Activated naive CD8-positive, alpha-beta T cell treated with anti-CD3 and anti-CD28 coated beads, Interleukin-2, amount 50 U/mL, for 24 hours (primary cell): ENCODE measurements around the gene ANOS1.
"Not testable (repeated sequence)": the region's sequence is repeated elsewhere in the genome, so short reads cannot be mapped to it uniquely, and the experiment has no call there.

Source experiments
- ATAC-seq: fragments of 150-1000 bp; cut with Tn5 transposase; one replicate; pipeline ENCODE4 v1.10.0; 2021
- DNase-seq: peaks from one replicate; pipeline ENCODE4 v3.0.0; 2021
- H3K27ac Mint-ChIP-seq: one replicate; pipeline ENCODE4 v1.8.0; 2021; ENCODE audit warnings: mild to moderate bottlenecking, mixed read lengths
- H3K27me3 Mint-ChIP-seq: one replicate; pipeline ENCODE4 v1.8.0; 2021; ENCODE audit warnings: mixed read lengths
- H3K36me3 Mint-ChIP-seq: one replicate; pipeline ENCODE4 v1.8.0; 2021; ENCODE audit warnings: low read depth, mixed read lengths
- H3K4me1 Mint-ChIP-seq: one replicate; pipeline ENCODE4 v1.8.0; 2021; ENCODE audit warnings: mixed read lengths
- H3K4me3 Mint-ChIP-seq: one replicate; pipeline ENCODE4 v1.8.0; 2021; ENCODE audit warnings: mild to moderate bottlenecking, moderate library complexity, mixed read lengths
- H3K9me3 Mint-ChIP-seq: one replicate; pipeline ENCODE4 v1.8.0; 2021; ENCODE audit warnings: mixed read lengths

The ANOS1 gene, protein sequence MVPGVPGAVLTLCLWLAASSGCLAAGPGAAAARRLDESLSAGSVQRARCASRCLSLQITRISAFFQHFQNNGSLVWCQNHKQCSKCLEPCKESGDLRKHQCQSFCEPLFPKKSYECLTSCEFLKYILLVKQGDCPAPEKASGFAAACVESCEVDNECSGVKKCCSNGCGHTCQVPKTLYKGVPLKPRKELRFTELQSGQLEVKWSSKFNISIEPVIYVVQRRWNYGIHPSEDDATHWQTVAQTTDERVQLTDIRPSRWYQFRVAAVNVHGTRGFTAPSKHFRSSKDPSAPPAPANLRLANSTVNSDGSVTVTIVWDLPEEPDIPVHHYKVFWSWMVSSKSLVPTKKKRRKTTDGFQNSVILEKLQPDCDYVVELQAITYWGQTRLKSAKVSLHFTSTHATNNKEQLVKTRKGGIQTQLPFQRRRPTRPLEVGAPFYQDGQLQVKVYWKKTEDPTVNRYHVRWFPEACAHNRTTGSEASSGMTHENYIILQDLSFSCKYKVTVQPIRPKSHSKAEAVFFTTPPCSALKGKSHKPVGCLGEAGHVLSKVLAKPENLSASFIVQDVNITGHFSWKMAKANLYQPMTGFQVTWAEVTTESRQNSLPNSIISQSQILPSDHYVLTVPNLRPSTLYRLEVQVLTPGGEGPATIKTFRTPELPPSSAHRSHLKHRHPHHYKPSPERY

GRCh38 chrX:8731559-8732395, at the start of gene ANOS1:
ANOS1 (minus strand) TSS chrX:8732137; CDS start chrX:8732036, 101 bp downstream.
- H3K27ac Mint-ChIP-seq: no peak within 1 kb of the TSS
- no peaks in the 10 kb centered on the region for H3K9me3 Mint-ChIP-seq
- no peaks in the 10 kb centered on the region for H3K36me3 Mint-ChIP-seq
- ATAC-seq: no peak
- H3K4me3 Mint-ChIP-seq: no peak within 1 kb of the TSS
- peaks cover 28% of the 10 kb centered on the region for H3K27me3 Mint-ChIP-seq
- DNase-seq: no peak
- H3K4me1 Mint-ChIP-seq: peaks cover 1% of the 10 kb centered on the region

DNA sequence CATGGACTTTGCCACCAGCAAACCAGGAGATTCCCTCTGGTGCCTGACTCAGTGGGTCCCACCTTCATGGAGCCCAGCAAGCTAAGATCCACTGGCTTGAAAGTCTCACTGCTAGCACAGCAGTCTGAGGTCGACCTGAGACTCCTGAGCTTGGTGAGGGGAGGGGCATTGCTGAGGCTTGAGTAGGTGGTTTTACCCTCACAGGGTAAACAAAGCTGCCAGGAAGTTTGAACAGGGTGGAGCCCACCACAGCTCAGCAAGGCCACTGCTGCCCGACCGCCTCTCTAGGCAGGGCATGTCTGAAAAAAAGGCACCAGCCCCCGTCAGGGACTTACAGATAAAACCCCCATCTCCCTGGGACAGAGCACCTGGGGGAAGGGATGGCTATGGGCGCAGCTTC, 41.2 kb upstream of the ANOS1 start:
- H3K27ac Mint-ChIP-seq: no peak overlapping the region

GRCh38 chrX:8760021-8760420, 28.1 kb upstream of the ANOS1 start:
- Mint-ChIP-seq H3K4me1 (no peaks in the 10 kb centered on the region), H3K4me3 (no peak overlapping the region), H3K9me3 (peaks cover 4% of the 10 kb centered on the region), H3K27ac (no peak overlapping the region), H3K27me3 (peaks cover 6% of the 10 kb centered on the region), H3K36me3 (no peaks in the 10 kb centered on the region)
- ATAC-seq: no peak
- DNase-seq: no peak

More for the DNA sequence above, 41.2 kb upstream of the ANOS1 start:
- peaks cover 3% of the 10 kb centered on the region for H3K27me3 Mint-ChIP-seq
- ATAC-seq (no peak), DNase-seq (no peak)
- H3K4me3 Mint-ChIP-seq: no peak overlapping the region
- H3K4me1 Mint-ChIP-seq: peaks cover 1% of the 10 kb centered on the region
- peaks cover 3% of the 10 kb centered on the region for H3K9me3 Mint-ChIP-seq
- no peaks in the 10 kb centered on the region for H3K36me3 Mint-ChIP-seq

- H3K36me3 Mint-ChIP-seq, H3K4me3 Mint-ChIP-seq, H3K27me3 Mint-ChIP-seq, DNase-seq, ATAC-seq, H3K4me1 Mint-ChIP-seq, H3K27ac Mint-ChIP-seq, H3K9me3 Mint-ChIP-seq: not testable (repeated sequence)
These were observed 26.8 kb upstream of the ANOS1 start for GRCh38 chrX:8758706-8759105.

DNA sequence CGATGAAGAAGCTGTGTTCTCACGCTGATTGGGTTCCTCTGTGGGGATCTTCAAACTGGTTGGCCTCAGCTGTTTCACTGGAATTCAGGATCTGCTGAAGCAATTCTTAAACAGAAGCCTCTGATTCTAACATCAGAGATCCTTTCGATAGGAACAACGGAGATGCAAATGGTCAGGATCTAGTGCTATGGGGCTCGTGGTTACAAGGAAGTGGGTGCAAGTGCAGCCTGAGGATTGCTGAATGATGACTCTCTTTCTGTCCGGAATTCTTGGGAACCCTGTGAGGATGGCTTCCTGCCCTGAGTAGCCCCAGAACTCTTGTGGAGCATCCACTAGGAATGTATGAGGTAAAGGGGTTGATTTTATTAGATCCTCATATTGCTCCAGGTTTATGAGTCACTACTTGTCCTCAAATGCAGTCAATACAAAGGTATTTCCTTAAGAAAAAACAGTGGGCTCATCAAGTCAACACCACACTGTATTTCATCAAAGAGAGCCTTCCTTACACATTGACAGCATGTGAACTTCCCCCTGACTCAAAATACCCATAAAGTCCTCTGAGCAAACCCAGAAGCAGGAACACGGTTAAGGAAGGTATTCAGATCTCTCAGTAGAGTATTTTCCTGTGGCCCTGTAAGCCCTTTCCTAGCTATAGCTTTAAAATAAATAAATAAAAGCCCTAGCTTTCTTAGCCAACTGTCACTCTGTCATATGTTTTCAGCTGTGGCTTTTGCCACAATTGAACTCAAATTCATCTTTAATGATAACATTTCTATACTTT, 25.9 kb upstream of the ANOS1 start:
- not testable (repeated sequence) for H3K9me3 Mint-ChIP-seq, H3K36me3 Mint-ChIP-seq, DNase-seq, ATAC-seq, H3K27ac Mint-ChIP-seq, H3K4me3 Mint-ChIP-seq, H3K27me3 Mint-ChIP-seq, H3K4me1 Mint-ChIP-seq

DNA sequence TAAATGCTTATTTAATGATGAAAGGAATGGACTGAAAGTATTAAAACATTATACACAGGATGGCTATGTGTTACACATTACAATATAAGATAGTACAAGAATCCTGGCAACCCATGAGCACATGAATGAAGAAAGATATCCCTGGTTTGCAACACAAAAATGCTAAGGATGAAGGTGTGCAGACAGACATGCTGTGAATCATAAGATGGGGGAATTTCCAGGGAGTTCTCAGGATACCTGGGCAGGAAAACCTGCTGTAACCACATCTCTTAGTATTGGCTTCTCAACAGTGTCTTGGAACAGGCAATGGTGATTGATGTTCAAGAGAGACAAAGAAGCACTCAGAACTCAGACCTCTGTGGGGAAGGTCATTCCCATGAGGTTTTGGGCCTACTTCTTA, 23.9 kb upstream of the ANOS1 start:
- peaks cover 4% of the 10 kb centered on the region for H3K9me3 Mint-ChIP-seq
- no peaks in the 10 kb centered on the region for H3K36me3 Mint-ChIP-seq
- H3K4me1 Mint-ChIP-seq: no peaks in the 10 kb centered on the region
- peaks cover 2% of the 10 kb centered on the region for H3K27me3 Mint-ChIP-seq
- no peak overlapping the region for H3K4me3 Mint-ChIP-seq
- ATAC-seq: no peak
- DNase-seq: no peak
- H3K27ac Mint-ChIP-seq: no peak overlapping the region

GRCh38 chrX:8755116-8755515, 23.2 kb upstream of the ANOS1 start:
- no peak for DNase-seq
- no peaks in the 10 kb centered on the region for H3K4me1 Mint-ChIP-seq
- H3K27ac Mint-ChIP-seq: no peak overlapping the region
- H3K4me3 Mint-ChIP-seq: no peak overlapping the region
- peaks cover 4% of the 10 kb centered on the region for H3K9me3 Mint-ChIP-seq
- H3K27me3 Mint-ChIP-seq: peaks cover 2% of the 10 kb centered on the region
- no peaks in the 10 kb centered on the region for H3K36me3 Mint-ChIP-seq
- no peak for ATAC-seq

- peaks cover 5% of the 10 kb centered on the region for H3K27me3 Mint-ChIP-seq
- DNase-seq: no peak
- H3K4me1 Mint-ChIP-seq: no peaks in the 10 kb centered on the region
- no peaks in the 10 kb centered on the region for H3K9me3 Mint-ChIP-seq
- no peak overlapping the region for H3K4me3 Mint-ChIP-seq
- no peak overlapping the region for H3K27ac Mint-ChIP-seq
- no peaks in the 10 kb centered on the region for H3K36me3 Mint-ChIP-seq
- no peak for ATAC-seq
These were observed 17.8 kb upstream of the ANOS1 start for GRCh38 chrX:8749697-8750096.

DNA sequence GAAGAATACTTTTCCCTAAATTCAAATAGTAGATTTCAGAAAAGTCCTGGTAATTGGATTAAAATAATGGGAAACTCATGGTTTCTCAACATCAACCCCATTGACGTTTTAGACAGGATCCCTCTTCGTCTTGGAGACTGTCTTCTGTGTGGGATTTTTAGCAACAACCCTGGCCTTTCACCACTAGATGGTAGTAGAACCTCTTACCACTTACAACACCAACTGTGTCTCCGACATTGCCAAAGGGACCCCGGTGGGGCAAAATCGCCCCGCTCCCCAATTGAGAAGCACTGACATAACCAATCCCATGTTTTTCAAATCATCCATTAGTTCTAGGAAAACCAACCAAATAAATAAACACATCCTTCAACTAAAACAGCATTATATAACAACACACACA, 16.9 kb upstream of the ANOS1 start:
- Mint-ChIP-seq H3K27me3 (peaks cover 6% of the 10 kb centered on the region), H3K4me3 (no peak overlapping the region), H3K36me3 (no peaks in the 10 kb centered on the region), H3K4me1 (no peaks in the 10 kb centered on the region), H3K27ac (no peak overlapping the region), H3K9me3 (no peaks in the 10 kb centered on the region)
- ATAC-seq (no peak), DNase-seq (no peak)

GRCh38 chrX:8743126-8743732, 11.3 kb upstream of the ANOS1 start:
- no peak overlapping the region for H3K4me3 Mint-ChIP-seq
- H3K27me3 Mint-ChIP-seq: peaks cover 3% of the 10 kb centered on the region
- H3K36me3 Mint-ChIP-seq: no peaks in the 10 kb centered on the region
- ATAC-seq (no peak), DNase-seq (peak; percentile 50)
- no peaks in the 10 kb centered on the region for H3K4me1 Mint-ChIP-seq
- H3K9me3 Mint-ChIP-seq: no peaks in the 10 kb centered on the region
- no peak overlapping the region for H3K27ac Mint-ChIP-seq

GRCh38 chrX:8741981-8742380, 10.0 kb upstream of the ANOS1 start:
- DNase-seq (no peak), ATAC-seq (no peak)
- Mint-ChIP-seq H3K27ac (no peak overlapping the region), H3K27me3 (peaks cover 5% of the 10 kb centered on the region), H3K4me1 (no peaks in the 10 kb centered on the region), H3K9me3 (no peaks in the 10 kb centered on the region), H3K36me3 (no peaks in the 10 kb centered on the region), H3K4me3 (no peak overlapping the region)

DNA sequence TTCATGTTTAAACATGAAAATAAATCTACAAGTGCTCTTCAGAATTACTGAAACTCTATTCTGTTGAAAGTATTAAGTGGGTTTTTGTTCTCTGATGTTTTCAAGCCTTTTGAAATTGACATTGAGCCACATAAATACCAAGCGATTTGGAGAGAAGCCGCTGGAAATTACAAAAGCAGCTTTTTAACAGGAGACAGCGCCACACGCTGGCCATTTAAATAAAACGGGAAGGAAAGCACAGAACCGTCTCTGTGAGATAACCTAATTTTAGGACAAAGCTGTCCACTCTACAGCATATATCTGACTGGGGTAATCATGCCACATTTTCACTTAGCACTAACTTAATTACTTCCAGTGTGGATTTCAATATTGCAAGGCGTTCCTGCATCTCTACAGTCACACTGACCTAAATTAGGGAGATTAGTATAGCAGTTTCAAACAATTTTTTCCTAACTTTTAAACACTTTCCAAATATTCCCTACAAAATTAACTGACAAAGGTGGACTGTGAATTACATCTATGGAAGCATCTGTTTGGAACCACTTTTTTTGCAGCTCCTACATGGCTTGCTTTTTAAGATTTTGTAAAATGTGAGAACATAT, 6.8 kb upstream of the ANOS1 start:
- Mint-ChIP-seq H3K36me3 (no peaks in the 10 kb centered on the region), H3K9me3 (no peaks in the 10 kb centered on the region), H3K4me1 (no peaks in the 10 kb centered on the region), H3K27me3 (peaks cover 6% of the 10 kb centered on the region), H3K27ac (no peak overlapping the region), H3K4me3 (no peak overlapping the region)
- no peak for ATAC-seq
- DNase-seq: peak; percentile 17

- H3K9me3 Mint-ChIP-seq: no peaks in the 10 kb centered on the region
- DNase-seq (no peak), ATAC-seq (no peak)
- no peaks in the 10 kb centered on the region for H3K4me1 Mint-ChIP-seq
- peaks cover 14% of the 10 kb centered on the region for H3K27me3 Mint-ChIP-seq
- no peaks in the 10 kb centered on the region for H3K36me3 Mint-ChIP-seq
- H3K27ac Mint-ChIP-seq: no peak overlapping the region
- H3K4me3 Mint-ChIP-seq: no peak overlapping the region
These were observed 5.9 kb upstream of the ANOS1 start for GRCh38 chrX:8737883-8738282.
